Transverse colon (tissue), 4 donors: ENCODE data around the gene AACS. TPM values are rescaled to one million over a fixed set of nuclear protein-coding genes. Genes with fewer than 3 reads are reported as not detected.

Experiments used
- DNase-seq: peaks from one replicate; pipeline ENCODE4 v3.0.0-alpha.2; 2019
- H3K27ac ChIP-seq, 4 donors: fragments of 200-600 bp; sonication (generic); 2 replicates each; pipeline ENCODE4 v1.5.1; 2016 to 2018; ENCODE audit warnings: inconsistent platforms in 4 of 4
- H3K27me3 ChIP-seq: fragments of 200-600 bp; sonication (generic); 2 replicates; pipeline ENCODE4 v1.5.1; 2017; ENCODE audit warnings: inconsistent platforms
- H3K36me3 ChIP-seq, 4 donors: fragments of 200-600 bp; sonication (generic); 2 replicates each; pipeline ENCODE4 v1.5.1; 2017 to 2019; ENCODE audit warnings: inconsistent platforms in 4 of 4
- H3K4me1 ChIP-seq, 4 donors: fragments of 200-600 bp; sonication (generic); 2 replicates each; pipeline ENCODE4 v1.5.1; 2017 to 2020; ENCODE audit warnings: inconsistent platforms in 4 of 4
- H3K4me3 ChIP-seq, 4 donors: fragments of 200-600 bp; sonication (generic); 1 replicate in 1 of 4; 2 replicates in 3 of 4; pipeline versions ENCODE4 v1.5.1 to v1.6.1; 2017 to 2019; ENCODE audit warnings: inconsistent platforms in 4 of 4
- H3K9me3 ChIP-seq, 2 donors: fragments of 200-600 bp; sonication (generic); 2 replicates each; pipeline ENCODE4 v1.5.1; 2017 to 2019; ENCODE audit warnings: inconsistent platforms in 2 of 2
- EP300 ChIP-seq: sonication (generic); formaldehyde crosslinking; IDR thresholded peaks from one replicate; pipeline ENCODE4 v1.6.1; 2017; ENCODE audit warnings: antibody characterized with exemption, low read depth
- POLR2A ChIP-seq: fragments of 450-650 bp; IDR thresholded peaks from one replicate; pipeline ENCODE4 v1.6.1; 2016; ENCODE audit warnings: antibody characterized with exemption, mild to moderate bottlenecking, moderate library complexity
- POLR2AphosphoS5 ChIP-seq, 3 donors: sonication (generic); formaldehyde crosslinking; IDR thresholded peaks; one replicate each; pipeline ENCODE4 v1.6.1; 2016; ENCODE audit warnings: antibody characterized with exemption in 3 of 3
- WGBS, 2 donors: methylation state at CpG; one replicate each; pipeline ENCODE4 v1.1.5; 2018; ENCODE audit warnings: low coverage in 1 of 2; 5-methylcytosine and 5-hydroxymethylcytosine counted together
- in situ Hi-C, 4 donors: fragments of 200-750 bp; cut with MboI; loops; one replicate each; pipeline versions ENCODE4 v1.15.0 to v1.15.1; 2017; ENCODE audit warnings: low sequenced_read_pairs in 3 of 4, low pct_ligation_motif_present in 1 of 4, low pct_unique_long_range_greater_than_20kb in 1 of 4
- intact Hi-C: fragments of 100-400 bp; cut with DNase I; formaldehyde crosslinking; loops from one replicate; pipeline ENCODE4 v1.15.1; 2023; ENCODE audit warnings: low total_unique reads
- total RNA-seq, 4 donors: library from RNA; depleted of rRNA; stranded (reverse); fragments of >200 nt; gene quantifications; one replicate each; pipeline ENCODE4 v1.1.0, GENCODE V29; 2016
- TF ChIP-seq, protein P1 (sequence below), 5 experiments: fragments of 200-600 bp in 3 of 5; fragments of 450-650 bp in 2 of 5; sonication (generic) in 3 of 5; IDR thresholded peaks; 1 replicate in 2 of 5; 2 replicates in 3 of 5; pipeline ENCODE4 v1.5.1; 2016 to 2017; ENCODE audit warnings: antibody characterized with exemption in 5 of 5, inconsistent platforms in 3 of 5, mild to moderate bottlenecking in 2 of 5, moderate library complexity in 1 of 5

Gene AACS
- total RNA-seq, 4 donors from 2014 or later, result 18.5 to 33.7 (median 27.1) TPM

DNA sequence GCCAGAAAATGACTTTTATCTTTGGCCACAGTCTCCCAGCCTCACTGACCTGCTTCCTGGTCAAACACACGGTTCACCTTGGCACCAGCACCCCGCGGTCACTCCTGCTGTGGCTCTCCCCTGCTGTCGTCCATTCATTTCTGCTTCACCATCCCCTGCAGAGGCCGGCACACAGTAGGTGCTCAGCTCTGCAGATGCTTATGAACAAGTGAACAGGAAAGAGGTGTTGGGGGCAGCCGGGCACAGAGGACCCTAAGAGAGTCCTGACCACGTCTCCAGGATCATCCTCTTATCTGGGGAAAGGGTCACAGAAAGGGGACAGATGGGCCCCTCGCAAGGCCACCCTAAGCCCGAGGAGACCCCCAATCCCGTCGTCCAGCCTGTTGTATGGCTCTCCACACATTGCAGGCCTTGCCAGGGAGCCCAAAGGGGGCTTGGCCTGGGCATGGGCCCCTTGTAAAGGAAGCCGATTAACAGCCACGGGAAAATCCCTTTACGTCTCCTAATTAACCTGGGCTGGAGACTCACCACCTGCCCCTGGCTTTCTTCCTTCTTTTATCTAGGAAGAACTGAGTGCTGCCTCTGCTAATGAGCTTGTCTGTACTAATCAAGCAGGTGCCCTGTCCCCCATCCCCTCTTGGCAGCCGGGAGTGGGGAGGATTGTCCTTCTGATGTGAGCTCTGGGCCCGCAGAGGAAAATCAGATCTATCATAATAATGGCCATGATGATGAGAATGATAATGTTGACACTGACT lies 119.2 kb downstream of the AACS start:
- no peaks in the 10 kb centered on the region for H3K9me3 ChIP-seq
- no peak for DNase-seq
- in situ Hi-C loops (no loop called here), intact Hi-C loops (loop anchor here (10.0 kb wide), 1 partner anchor 1690 kb away; no protein-coding TSS in a partner anchor)
- peaks cover 10 to 28% (median 18%) of the 10 kb centered on the region in 4 donors for H3K4me1 ChIP-seq
- no peak overlapping the region for H3K27ac ChIP-seq
- WGBS, 2 donors, result 24% methylated on average over 16 of the region's 16 CpGs; no CpG with 5 or more reads in 1 of the 2 donors
- no peaks in the 10 kb centered on the region for H3K36me3 ChIP-seq
- peaks cover 77% of the 10 kb centered on the region for H3K27me3 ChIP-seq
- H3K4me3 ChIP-seq, result no peak overlapping the region
- TF ChIP-seq EP300 (no peak), POLR2AphosphoS5 (IDR thresholded peaks at IDR 0.05) (no peak), POLR2A (no peak)
- TF ChIP-seq, protein P1, sequence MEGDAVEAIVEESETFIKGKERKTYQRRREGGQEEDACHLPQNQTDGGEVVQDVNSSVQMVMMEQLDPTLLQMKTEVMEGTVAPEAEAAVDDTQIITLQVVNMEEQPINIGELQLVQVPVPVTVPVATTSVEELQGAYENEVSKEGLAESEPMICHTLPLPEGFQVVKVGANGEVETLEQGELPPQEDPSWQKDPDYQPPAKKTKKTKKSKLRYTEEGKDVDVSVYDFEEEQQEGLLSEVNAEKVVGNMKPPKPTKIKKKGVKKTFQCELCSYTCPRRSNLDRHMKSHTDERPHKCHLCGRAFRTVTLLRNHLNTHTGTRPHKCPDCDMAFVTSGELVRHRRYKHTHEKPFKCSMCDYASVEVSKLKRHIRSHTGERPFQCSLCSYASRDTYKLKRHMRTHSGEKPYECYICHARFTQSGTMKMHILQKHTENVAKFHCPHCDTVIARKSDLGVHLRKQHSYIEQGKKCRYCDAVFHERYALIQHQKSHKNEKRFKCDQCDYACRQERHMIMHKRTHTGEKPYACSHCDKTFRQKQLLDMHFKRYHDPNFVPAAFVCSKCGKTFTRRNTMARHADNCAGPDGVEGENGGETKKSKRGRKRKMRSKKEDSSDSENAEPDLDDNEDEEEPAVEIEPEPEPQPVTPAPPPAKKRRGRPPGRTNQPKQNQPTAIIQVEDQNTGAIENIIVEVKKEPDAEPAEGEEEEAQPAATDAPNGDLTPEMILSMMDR (IDR thresholded peaks at IDR 0.05), result no peak

DNA sequence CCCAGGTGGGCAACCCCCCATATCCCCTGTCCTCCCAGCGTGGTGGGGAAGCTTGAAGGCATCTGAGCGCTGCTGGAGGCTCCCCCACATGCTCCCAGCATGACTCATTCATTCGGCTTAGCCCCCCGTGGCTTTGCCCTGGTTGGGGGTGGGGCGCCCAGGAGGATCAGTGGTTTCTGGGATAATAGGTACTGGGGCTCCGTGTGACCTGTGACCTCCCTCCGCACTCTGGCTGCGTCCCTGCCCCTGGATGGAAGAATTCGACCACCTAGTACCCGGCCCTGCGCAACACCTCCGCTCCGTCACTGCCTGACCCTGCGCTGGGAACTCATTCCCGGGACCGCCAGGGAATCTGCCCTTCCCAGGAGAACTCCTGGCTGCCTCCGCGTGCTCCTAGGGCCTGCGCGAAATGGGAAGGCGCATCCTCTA lies 120.1 kb downstream of the AACS start:
- in situ Hi-C loops, result no loop called here
- no peak for TF ChIP-seq POLR2A
- Histone ChIP-seq H3K27ac (no peak overlapping the region), H3K27me3 (peaks cover 82% of the 10 kb centered on the region), H3K36me3 (no peaks in the 10 kb centered on the region), H3K9me3 (no peaks in the 10 kb centered on the region), H3K4me1 (peaks cover 10 to 28% (median 18%) of the 10 kb centered on the region in 4 donors), H3K4me3 (peak overlapping the region in 1 of 4 donors; percentile 43)
- 34% methylated on average over 14 of the region's 21 CpGs; no CpG with 5 or more reads in 1 of the 2 donors for WGBS, 2 donors
- no peak for DNase-seq
- intact Hi-C loops, result loop anchor here (10.0 kb wide), 1 partner anchor 1689 kb away; no protein-coding TSS in a partner anchor

DNA sequence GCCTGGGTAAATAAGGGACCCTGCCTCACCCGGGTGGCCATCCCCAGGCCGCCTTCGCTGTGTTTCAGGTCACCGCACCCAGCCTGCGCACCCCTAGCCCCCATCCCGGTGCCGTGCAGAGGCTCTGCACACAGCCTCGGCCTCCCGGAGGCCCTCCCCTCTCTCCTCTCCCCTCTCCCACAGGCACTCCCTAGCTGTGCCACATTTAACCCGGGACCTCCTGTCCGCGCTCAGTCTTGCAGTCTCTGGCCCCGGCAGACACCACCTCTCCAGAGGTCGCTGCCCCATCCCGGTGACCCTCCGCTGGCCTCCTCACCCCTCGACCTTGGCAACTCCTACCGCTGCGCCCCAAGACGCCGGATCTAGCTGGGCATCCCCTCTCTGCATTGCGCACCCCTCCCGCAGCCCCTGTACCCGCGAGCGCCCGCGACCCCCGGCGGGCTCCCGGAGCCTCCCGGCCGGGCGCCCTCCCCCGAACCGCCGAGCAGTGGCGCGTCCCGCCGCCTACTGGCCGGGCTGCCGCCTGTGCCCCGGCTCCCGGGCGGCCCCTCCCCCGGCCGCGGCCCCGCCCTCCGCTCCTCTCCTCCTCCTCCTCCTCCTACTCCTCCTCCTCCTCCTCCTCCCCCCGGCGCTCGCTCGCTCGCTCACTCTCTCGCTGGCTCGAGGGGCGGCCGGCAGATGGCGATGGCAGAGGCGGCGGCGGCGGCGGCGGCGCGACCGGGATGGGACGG lies 120.7 kb downstream of the AACS start, which contains the start of gene TMEM132B:
TMEM132B (plus strand) TSS at position 647 of the 731 bp plus-strand sequence.
- WGBS, 2 donors, result 2% methylated on average over 21 of the region's 71 CpGs; no CpG with 5 or more reads in 1 of the 2 donors
- H3K4me1 ChIP-seq, result peaks cover 10 to 28% (median 18%) of the 10 kb centered on the region in 4 donors
- H3K36me3 ChIP-seq, result no peaks in the 10 kb centered on the region
- in situ Hi-C loops (no loop called here), intact Hi-C loops (loop anchor here (10.0 kb wide), 1 partner anchor 1689 kb away; no protein-coding TSS in a partner anchor)
- peak within 1 kb of the TSS in 3 of 4 donors; percentile 15 to 43 (median 27) for H3K4me3 ChIP-seq
- TF ChIP-seq, protein P1 (IDR thresholded peaks at IDR 0.05), result peak in 3 of 5 experiments; percentile 15 to 41 (median 32)
- TF ChIP-seq POLR2A (no peak), POLR2AphosphoS5 (IDR thresholded peaks at IDR 0.05) (peak in 1 of 3 donors; percentile 24)
- H3K27me3 ChIP-seq, result peaks cover 79% of the 10 kb centered on the region
- H3K27ac ChIP-seq, result no peak within 1 kb of the TSS
- DNase-seq, result peak; percentile 77
- H3K9me3 ChIP-seq, result no peaks in the 10 kb centered on the region

DNA sequence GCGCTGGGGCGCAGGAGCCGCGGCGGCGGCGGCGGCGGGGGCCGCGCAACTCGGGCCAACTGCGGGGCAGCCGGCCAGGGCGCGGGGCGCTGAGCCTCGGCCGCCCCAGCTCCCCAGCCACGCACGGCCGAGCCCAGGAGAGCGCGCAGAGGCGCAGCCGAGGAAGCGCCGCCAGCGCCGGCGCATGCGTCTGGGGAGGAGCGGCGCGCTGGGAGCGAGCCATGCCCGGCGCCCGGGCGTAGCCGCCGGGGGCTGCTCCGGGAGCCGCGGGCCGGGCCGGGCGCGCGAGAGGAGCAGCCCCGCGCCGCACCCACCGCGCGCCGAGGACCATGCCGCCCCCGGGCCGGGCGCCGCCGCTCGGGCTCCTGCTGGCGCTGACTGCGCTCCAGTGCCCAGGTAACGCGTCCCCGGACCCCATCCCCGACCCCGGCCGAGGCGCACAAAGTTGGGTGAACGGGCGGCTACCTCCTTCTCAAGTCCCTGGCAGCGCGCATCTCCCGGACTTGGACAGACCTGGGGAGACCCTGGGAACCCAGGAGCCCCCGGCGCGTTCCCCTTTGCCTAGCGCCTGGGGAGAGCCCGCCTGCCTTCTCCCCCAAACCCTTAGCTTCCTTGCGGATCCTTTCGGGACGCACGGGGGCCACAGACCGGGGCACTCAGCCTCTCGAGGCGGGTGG lies 121.4 kb downstream of the AACS start:
- H3K4me3 ChIP-seq, result peak overlapping the region in 3 of 4 donors; percentile 15 to 43 (median 27)
- no peak overlapping the region for H3K27ac ChIP-seq
- no peak for DNase-seq
- peaks cover 10 to 28% (median 18%) of the 10 kb centered on the region in 4 donors for H3K4me1 ChIP-seq
- 0 to 1% methylated on average over 2 to 60 of the region's 90 CpGs for WGBS, 2 donors
- peaks cover 78% of the 10 kb centered on the region for H3K27me3 ChIP-seq
- no peaks in the 10 kb centered on the region for H3K9me3 ChIP-seq
- H3K36me3 ChIP-seq, result no peaks in the 10 kb centered on the region
- in situ Hi-C loops, result no loop called here
- intact Hi-C loops, result loop anchor here (10.0 kb wide), 1 partner anchor 1688 kb away; no protein-coding TSS in a partner anchor
- TF ChIP-seq, protein P1 (IDR thresholded peaks at IDR 0.05), result no peak
- TF ChIP-seq POLR2AphosphoS5 (IDR thresholded peaks at IDR 0.05) (no peak), POLR2A (no peak), EP300 (no peak)
